ENCODE data around the gene FES. TPM values are rescaled to one million over a fixed set of nuclear protein-coding genes. Genes with fewer than 3 reads are reported as not detected.
"Not testable (repeated sequence)": the region's sequence is repeated elsewhere in the genome, so short reads cannot be mapped to it uniquely, and the experiment has no call there.

Gene FES
- total and polyA plus RNA-seq, 2 of the 13 experiments (the other 11 are each of a cell fraction or from before 2014, with no cell fraction given), result 4.0 to 9.5 TPM

DNA sequence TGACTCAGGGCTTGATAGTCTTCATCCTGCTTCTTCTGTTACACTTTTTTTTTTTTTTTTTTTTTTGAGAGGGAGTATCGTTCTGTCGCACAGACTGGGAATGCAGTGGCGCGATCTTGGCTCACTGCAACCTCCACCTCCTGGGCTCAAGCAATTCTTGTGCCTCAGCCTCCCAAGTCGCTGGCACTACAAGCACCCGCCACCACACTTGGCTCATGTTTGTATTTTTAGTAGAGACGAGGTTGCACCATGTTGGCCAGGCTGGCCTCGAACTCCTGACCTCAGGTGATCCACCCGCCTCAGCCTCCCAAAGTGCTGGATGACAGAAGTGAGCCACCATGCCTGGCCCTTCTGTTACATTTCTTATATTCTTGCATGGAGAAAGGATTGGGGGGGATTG is 9.3 kb upstream of the FES start:
- in situ Hi-C loops (cut with HindIII; ENCODE audit: extremely low pct_ligation_motif_present, low pct_unique_long_range_greater_than_20kb); H3K27ac ChIP-seq (ENCODE audit: extremely low read length, insufficient read depth, low read length); DNase-seq (ENCODE audit: low spot score); H3K4me3 ChIP-seq (replicated peaks in 1 of 3; ENCODE audit: insufficient read depth in 1 of 3, low read depth in 2 of 3, low read length in 3 of 3); BruUV-seq (replicated peaks); FAIRE-seq; H3K4me2 ChIP-seq (ENCODE audit: low read depth, low read length); H2AFZ ChIP-seq (ENCODE audit: low read length); H3K27me3 ChIP-seq (ENCODE audit: control insufficient read depth in 1 of 2, insufficient read depth in 2 of 2, low read length in 2 of 2); H3K9ac ChIP-seq (ENCODE audit: insufficient read depth, low read depth, low read length); H3K9me3 ChIP-seq (ENCODE audit: low read length); CTCF ChIA-PET (ENCODE audit: low intra/inter-chr PET ratio, low total read pairs); ATAC-seq: not testable (repeated sequence)
- TF ChIP-seq, protein P1, sequence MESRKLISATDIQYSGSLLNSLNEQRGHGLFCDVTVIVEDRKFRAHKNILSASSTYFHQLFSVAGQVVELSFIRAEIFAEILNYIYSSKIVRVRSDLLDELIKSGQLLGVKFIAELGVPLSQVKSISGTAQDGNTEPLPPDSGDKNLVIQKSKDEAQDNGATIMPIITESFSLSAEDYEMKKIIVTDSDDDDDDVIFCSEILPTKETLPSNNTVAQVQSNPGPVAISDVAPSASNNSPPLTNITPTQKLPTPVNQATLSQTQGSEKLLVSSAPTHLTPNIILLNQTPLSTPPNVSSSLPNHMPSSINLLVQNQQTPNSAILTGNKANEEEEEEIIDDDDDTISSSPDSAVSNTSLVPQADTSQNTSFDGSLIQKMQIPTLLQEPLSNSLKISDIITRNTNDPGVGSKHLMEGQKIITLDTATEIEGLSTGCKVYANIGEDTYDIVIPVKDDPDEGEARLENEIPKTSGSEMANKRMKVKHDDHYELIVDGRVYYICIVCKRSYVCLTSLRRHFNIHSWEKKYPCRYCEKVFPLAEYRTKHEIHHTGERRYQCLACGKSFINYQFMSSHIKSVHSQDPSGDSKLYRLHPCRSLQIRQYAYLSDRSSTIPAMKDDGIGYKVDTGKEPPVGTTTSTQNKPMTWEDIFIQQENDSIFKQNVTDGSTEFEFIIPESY (CRISPR knock-in tag; IDR thresholded peaks at IDR 0.05), result peak; percentile 18; the same call in 1 of the 2 replicates
- POLR2A ChIA-PET, result interaction anchor here (1.5 to 2.6 kb wide), 3 partner anchors 10 to 51 kb away, joined by 5 to 65 read pairs (median 41); partner anchors contain the start of gene FES
- peaks cover 25% of the 10 kb centered on the region; the same call in 1 of the 2 replicates for H4K20me1 ChIP-seq (ENCODE audit: insufficient read depth, low read length)
- H3K36me3 ChIP-seq (replicated peaks in 1 of 2; ENCODE audit: control insufficient read depth in 1 of 2, insufficient read depth in 2 of 2, low read length in 2 of 2), result peaks cover 7 to 40% of the 10 kb centered on the region in 2 experiments; a peak in 4 of 5 replicates
- peaks cover 10% of the 10 kb centered on the region for H3K79me2 ChIP-seq (ENCODE audit: insufficient read depth, low read length)
- 88% methylated on average over 9 of the region's 9 CpGs for WGBS (ENCODE audit: low lambda C conversion rate)
- intact Hi-C loops (cut with micrococcal nuclease; ENCODE audit: unreplicated experiment), result loop anchor here (1.0 to 5.0 kb wide), 2 partner anchors 14 to 383 kb away; no protein-coding TSS in a partner anchor
- peaks cover 46% of the 10 kb centered on the region for H3K4me1 ChIP-seq (ENCODE audit: insufficient read depth, low read length)

DNA sequence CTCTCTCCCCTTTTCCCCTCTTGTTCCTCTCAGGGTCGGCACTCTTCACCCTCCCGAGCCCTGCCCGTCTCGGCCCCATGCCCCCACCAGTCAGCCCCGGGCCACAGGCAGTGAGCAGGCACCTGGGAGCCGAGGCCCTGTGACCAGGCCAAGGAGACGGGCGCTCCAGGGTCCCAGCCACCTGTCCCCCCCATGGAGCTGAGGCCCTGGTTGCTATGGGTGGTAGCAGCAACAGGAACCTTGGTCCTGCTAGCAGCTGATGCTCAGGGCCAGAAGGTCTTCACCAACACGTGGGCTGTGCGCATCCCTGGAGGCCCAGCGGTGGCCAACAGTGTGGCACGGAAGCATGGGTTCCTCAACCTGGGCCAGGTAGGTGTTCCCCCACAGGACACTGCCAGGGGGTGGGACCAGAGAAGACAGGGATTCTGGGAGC is 8.7 kb upstream of the FES start:
- Histone ChIP-seq H4K20me1 (ENCODE audit: insufficient read depth, low read length) (peaks cover 25% of the 10 kb centered on the region; the same call in 1 of the 2 replicates), H3K9me3 (ENCODE audit: low read length) (no peaks in the 10 kb centered on the region), H3K36me3 (replicated peaks in 1 of 2; ENCODE audit: control insufficient read depth in 1 of 2, insufficient read depth in 2 of 2, low read length in 2 of 2) (peaks cover 7 to 43% of the 10 kb centered on the region in 2 experiments; a peak in 4 of 5 replicates), H3K27me3 (ENCODE audit: control insufficient read depth in 1 of 2, insufficient read depth in 2 of 2, low read length in 2 of 2) (peaks cover 0 to 3% of the 10 kb centered on the region in 2 experiments; a peak in 2 of 5 replicates), H3K27ac (ENCODE audit: extremely low read length, insufficient read depth, low read length) (no peak overlapping the region), H3K9ac (ENCODE audit: insufficient read depth, low read depth, low read length) (no peak overlapping the region), H2AFZ (ENCODE audit: low read length) (no peak overlapping the region), H3K79me2 (ENCODE audit: insufficient read depth, low read length) (peaks cover 10% of the 10 kb centered on the region), H3K4me3 (replicated peaks in 1 of 3; ENCODE audit: insufficient read depth in 1 of 3, low read depth in 2 of 3, low read length in 3 of 3) (no peak overlapping the region), H3K4me1 (ENCODE audit: insufficient read depth, low read length) (peaks cover 40% of the 10 kb centered on the region), H3K4me2 (ENCODE audit: low read depth, low read length) (no peak overlapping the region)
- in situ Hi-C loops (cut with HindIII; ENCODE audit: extremely low pct_ligation_motif_present, low pct_unique_long_range_greater_than_20kb), result no loop called here
- WGBS (ENCODE audit: low lambda C conversion rate), result 94% methylated on average over 8 of the region's 12 CpGs
- TF ChIP-seq AGO2 (optimal IDR thresholded peaks at IDR 0.05; ENCODE audit: low read depth, low read length) (peak; percentile 41), MXI1 (IDR thresholded peaks at IDR 0.05; ENCODE audit: borderline replicate concordance, low read depth, low read length) (no peak)
- FAIRE-seq (no peak), DNase-seq (ENCODE audit: low spot score) (no peak), ATAC-seq (no peak)
- ChIA-PET CTCF (ENCODE audit: low intra/inter-chr PET ratio, low total read pairs) (no interaction called here), POLR2A (no interaction called here)
- BruUV-seq (replicated peaks), result no TSS peak
- intact Hi-C loops (cut with micrococcal nuclease; ENCODE audit: unreplicated experiment), result no loop called here

Measured in HepG2 (cell line).